22Rv1 (cell line): Measurements from ENCODE around the gene C17orf50.

Experiments
- CTCF ChIP-seq: fragments of 450-650 bp; IDR thresholded peaks from 2 replicates; pipeline ENCODE4 v1.5.1; 2017; ENCODE audit warnings: mild to moderate bottlenecking
- ZFX ChIP-seq: fragments of 450-650 bp; IDR thresholded peaks from 2 replicates; pipeline ENCODE4 v1.6.1; 2017; ENCODE audit warnings: antibody characterized with exemption, borderline replicate concordance

- TF ChIP-seq CTCF: peak; percentile 84
- no peak for TF ChIP-seq ZFX
Observed at GRCh38 chr17:35747540-35748017, 13.1 kb upstream of the C17orf50 start.
